ENCODE data around the gene ING2.

DNA sequence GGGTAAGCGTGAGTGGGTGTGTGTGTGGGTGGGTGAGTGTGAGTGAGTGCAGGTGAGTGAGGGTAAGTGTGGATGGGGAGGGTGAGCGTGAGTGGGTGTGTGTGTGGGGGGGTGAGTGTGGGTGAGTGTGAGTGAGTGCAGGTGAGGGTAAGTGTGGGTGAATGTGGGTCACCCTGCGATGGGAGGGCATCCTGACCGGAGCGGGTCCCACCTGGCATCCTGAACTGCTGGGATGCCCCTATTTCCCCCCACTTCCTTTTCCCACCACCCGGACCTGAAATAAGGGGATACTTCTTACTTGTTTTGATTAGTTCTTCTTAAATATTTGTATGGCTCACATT, 49.5 kb downstream of the ING2 start:
- TF ChIP-seq, protein P1, sequence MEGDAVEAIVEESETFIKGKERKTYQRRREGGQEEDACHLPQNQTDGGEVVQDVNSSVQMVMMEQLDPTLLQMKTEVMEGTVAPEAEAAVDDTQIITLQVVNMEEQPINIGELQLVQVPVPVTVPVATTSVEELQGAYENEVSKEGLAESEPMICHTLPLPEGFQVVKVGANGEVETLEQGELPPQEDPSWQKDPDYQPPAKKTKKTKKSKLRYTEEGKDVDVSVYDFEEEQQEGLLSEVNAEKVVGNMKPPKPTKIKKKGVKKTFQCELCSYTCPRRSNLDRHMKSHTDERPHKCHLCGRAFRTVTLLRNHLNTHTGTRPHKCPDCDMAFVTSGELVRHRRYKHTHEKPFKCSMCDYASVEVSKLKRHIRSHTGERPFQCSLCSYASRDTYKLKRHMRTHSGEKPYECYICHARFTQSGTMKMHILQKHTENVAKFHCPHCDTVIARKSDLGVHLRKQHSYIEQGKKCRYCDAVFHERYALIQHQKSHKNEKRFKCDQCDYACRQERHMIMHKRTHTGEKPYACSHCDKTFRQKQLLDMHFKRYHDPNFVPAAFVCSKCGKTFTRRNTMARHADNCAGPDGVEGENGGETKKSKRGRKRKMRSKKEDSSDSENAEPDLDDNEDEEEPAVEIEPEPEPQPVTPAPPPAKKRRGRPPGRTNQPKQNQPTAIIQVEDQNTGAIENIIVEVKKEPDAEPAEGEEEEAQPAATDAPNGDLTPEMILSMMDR (IDR thresholded peaks at IDR 0.05), result no peak
- TF ChIP-seq POLR2A (IDR thresholded peaks at IDR 0.05), result no peak
